ENCODE data around the gene POLR2L.
A peak's percentile ranks its signal among the peaks of the same experiment; 100 is the strongest.

Gene POLR2L

GRCh38 chr11:864898-865297 lies 22.6 kb upstream of the POLR2L start:
- H3K4me3 ChIP-seq (ENCODE audit: low read length): no peak overlapping the region
- TF ChIP-seq, protein P1, sequence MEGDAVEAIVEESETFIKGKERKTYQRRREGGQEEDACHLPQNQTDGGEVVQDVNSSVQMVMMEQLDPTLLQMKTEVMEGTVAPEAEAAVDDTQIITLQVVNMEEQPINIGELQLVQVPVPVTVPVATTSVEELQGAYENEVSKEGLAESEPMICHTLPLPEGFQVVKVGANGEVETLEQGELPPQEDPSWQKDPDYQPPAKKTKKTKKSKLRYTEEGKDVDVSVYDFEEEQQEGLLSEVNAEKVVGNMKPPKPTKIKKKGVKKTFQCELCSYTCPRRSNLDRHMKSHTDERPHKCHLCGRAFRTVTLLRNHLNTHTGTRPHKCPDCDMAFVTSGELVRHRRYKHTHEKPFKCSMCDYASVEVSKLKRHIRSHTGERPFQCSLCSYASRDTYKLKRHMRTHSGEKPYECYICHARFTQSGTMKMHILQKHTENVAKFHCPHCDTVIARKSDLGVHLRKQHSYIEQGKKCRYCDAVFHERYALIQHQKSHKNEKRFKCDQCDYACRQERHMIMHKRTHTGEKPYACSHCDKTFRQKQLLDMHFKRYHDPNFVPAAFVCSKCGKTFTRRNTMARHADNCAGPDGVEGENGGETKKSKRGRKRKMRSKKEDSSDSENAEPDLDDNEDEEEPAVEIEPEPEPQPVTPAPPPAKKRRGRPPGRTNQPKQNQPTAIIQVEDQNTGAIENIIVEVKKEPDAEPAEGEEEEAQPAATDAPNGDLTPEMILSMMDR (conservative IDR thresholded peaks at IDR 0.05; ENCODE audit: low read depth, low read length): no peak
- DNase-seq (ENCODE audit: low read depth): no peak

DNA sequence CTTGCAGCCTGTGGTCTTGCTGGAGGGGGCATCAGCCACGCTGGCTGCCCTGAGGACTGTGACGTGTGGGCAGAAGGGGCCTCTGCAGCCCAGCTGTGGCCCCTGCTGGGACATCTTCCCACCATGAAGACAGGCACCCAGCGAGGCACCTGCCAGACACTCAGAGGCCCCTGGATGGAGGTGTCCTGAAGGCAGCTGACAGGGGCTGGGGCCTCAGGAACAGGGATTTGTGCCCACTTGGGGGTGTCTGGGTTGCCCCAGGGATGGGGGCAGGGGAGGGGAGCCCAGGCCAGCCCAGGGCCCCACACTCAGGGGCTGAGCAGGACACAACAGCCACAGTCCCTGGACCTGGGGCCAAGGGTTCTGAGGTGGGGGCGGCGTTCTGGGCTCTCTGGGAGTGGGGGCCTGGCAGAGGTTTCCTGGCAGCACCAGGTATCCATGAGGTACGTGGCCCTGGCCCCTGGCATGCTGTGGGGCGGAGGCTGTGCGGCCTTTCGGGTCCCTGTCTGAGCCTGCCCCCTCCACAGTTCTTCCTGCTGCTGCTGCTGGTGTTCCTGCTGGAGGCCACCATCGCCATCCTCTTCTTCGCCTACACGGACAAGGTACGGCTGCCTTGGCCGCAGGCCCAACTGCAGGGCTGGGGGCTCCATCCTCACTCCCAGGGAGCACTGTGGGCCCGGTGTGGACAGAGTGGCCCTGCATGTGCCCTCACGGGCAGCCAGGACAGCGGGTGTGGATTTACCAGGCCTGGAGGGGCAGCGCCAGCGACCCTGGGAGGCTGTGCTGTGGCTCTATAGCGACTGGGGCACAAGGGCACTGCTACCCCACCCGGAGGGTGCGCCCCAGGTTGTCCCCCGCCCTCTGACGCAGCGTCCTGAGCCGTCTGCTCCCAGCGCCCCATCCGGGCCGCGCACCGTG lies 21.8 kb upstream of the POLR2L start:
- DNase-seq (ENCODE audit: low read depth): no peak
- H3K4me3 ChIP-seq (ENCODE audit: low read length): no peak overlapping the region
- TF ChIP-seq, protein P1 (conservative IDR thresholded peaks at IDR 0.05; ENCODE audit: low read depth, low read length): no peak

- DNase-seq (ENCODE audit: low read depth): peak; percentile 63
- H3K4me3 ChIP-seq (ENCODE audit: low read length): no peak overlapping the region
- TF ChIP-seq, protein P1 (conservative IDR thresholded peaks at IDR 0.05; ENCODE audit: low read depth, low read length): no peak
Measured at GRCh38 chr11:863023-863909, 20.9 kb upstream of the POLR2L start.

DNA sequence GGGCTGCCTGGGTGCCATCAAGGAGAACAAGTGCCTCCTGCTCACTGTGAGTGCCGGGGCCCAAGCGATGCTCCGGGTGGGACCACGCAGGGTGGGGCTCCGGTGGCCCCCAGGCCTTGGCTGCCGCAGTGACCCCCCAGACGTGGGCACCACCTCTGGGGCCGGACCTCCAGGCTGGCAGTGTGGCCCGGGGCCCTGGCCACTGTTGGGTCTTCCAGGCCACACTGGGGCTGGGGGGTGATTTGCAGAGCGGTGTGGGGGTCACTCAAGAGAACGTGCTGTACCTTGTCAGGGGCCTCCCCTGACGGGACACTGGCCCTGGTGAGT lies 20.3 kb upstream of the POLR2L start:
- peak overlapping the region; percentile 15 for H3K4me3 ChIP-seq (ENCODE audit: low read length)
- DNase-seq (ENCODE audit: low read depth): no peak
- TF ChIP-seq, protein P1 (conservative IDR thresholded peaks at IDR 0.05; ENCODE audit: low read depth, low read length): no peak

DNA sequence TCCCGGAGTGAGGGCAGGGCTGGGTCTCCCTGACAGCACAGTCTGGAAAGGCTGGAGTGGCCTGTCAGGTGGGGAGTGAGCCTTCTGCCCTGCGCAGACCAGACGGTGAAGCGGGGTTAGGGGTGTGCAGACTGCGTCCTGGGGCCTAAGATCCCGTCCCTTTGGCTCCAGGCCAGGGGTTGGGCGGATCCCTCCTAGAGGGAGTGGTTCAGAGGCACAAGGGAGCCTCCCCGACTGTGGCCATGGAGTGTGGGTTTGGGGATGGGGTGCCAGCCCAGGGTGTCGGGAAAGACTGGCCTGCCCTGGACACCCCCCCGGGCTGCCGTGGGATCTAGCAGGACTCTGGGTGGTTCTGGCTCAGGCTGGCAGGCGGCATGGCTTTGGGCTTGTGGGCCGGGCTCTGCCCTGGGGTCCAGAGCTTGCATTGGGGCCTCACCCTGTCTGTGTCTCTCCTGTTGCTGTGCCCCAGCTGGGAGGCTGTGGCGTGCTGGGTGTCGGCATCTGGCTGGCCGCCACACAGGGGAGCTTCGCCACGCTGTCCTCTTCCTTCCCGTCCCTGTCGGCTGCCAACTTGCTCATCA lies 19.8 kb upstream of the POLR2L start:
- TF ChIP-seq, protein P1 (conservative IDR thresholded peaks at IDR 0.05; ENCODE audit: low read depth, low read length): no peak
- H3K4me3 ChIP-seq (ENCODE audit: low read length): peak overlapping the region; percentile 15
- DNase-seq (ENCODE audit: low read depth): no peak

DNA sequence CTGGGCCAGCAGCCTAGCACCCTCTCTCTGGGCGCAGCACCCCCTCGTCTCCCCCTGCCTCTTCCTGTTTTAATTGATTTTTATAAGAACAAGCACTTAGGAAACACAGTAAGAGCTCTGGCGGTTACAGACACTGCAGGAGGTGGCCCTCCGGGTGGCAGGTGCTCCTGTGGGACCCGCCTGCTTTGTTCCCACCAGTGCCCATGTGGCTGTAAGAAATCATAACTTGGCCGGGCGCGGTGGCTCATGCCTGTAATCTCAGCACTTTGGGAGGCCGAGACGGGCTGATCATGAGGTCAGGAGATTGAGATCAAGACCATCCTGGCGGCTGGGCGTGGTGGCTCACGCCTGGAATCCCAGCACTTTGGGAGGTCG lies 18.8 kb upstream of the POLR2L start:
- DNase-seq (ENCODE audit: low read depth): no peak
- TF ChIP-seq, protein P1 (conservative IDR thresholded peaks at IDR 0.05; ENCODE audit: low read depth, low read length): no peak

More for the DNA sequence above, 18.8 kb upstream of the POLR2L start:
- H3K4me3 ChIP-seq (ENCODE audit: low read length): no peak overlapping the region
